Tibial nerve (tissue), 4 donors: ENCODE data around the gene RGS8. TPM values are rescaled to one million over a fixed set of nuclear protein-coding genes. Genes with fewer than 3 reads are reported as not detected.

Experiments used
- DNase-seq, 2 donors: peaks; one replicate each; pipeline ENCODE4 v3.0.0-alpha.2; 2019; ENCODE audit warnings: low spot score in 2 of 2
- H3K27ac ChIP-seq, 4 donors: fragments of 200-600 bp; sonication (generic) in 3 of 4; one replicate each; pipeline ENCODE4 v1.5.1; 2017 to 2019; ENCODE audit warnings: mild to moderate bottlenecking in 1 of 4
- H3K27me3 ChIP-seq, 2 donors: fragments of 200-600 bp; sonication (generic) in 1 of 2; one replicate each; pipeline versions ENCODE4 v1.5.1 to v1.6.0; 2017 to 2019
- H3K36me3 ChIP-seq, 3 donors: fragments of 200-600 bp; sonication (generic); one replicate each; pipeline ENCODE4 v1.5.1; 2018 to 2019
- H3K4me1 ChIP-seq, 4 donors: fragments of 200-600 bp; sonication (generic) in 3 of 4; one replicate each; pipeline ENCODE4 v1.5.1; 2017 to 2019
- H3K4me3 ChIP-seq, 4 donors: fragments of 200-600 bp; sonication (generic) in 3 of 4; one replicate each; pipeline ENCODE4 v1.5.1; 2017 to 2019; ENCODE audit warnings: mild to moderate bottlenecking in 1 of 4, moderate library complexity in 1 of 4
- H3K9me3 ChIP-seq, 4 donors: fragments of 200-600 bp; sonication (generic) in 3 of 4; one replicate each; pipeline ENCODE4 v1.5.1; 2017 to 2019
- EP300 ChIP-seq, 2 donors: sonication (generic); formaldehyde crosslinking; IDR thresholded peaks; one replicate each; pipeline ENCODE4 v1.6.1; 2017; ENCODE audit warnings: antibody characterized with exemption in 2 of 2, mild to moderate bottlenecking in 1 of 2
- POLR2A ChIP-seq, 2 donors: fragments of 450-650 bp; IDR thresholded peaks; one replicate each; pipeline ENCODE4 v1.6.1; 2017; ENCODE audit warnings: antibody characterized with exemption in 2 of 2, mild to moderate bottlenecking in 2 of 2, moderate library complexity in 2 of 2
- WGBS, 2 donors: methylation state at CpG; one replicate each; pipeline ENCODE4 v1.1.5; 2018; 5-methylcytosine and 5-hydroxymethylcytosine counted together
- total RNA-seq, 4 donors: library from RNA; depleted of rRNA; stranded (reverse); fragments of >200 nt; gene quantifications; one replicate each; pipeline ENCODE4 v1.1.0, GENCODE V29; 2016
- TF ChIP-seq, protein P1 (sequence below), 5 experiments: fragments of 200-600 bp in 3 of 5; fragments of 450-650 bp in 2 of 5; sonication (generic) in 3 of 5; IDR thresholded peaks; one replicate each; pipeline ENCODE4 v1.5.1; 2016 to 2019; ENCODE audit warnings: antibody characterized with exemption in 5 of 5, mild to moderate bottlenecking in 3 of 5, moderate library complexity in 2 of 5

Gene RGS8
- total RNA-seq, 4 donors from 2014 or later, result not detected

DNA sequence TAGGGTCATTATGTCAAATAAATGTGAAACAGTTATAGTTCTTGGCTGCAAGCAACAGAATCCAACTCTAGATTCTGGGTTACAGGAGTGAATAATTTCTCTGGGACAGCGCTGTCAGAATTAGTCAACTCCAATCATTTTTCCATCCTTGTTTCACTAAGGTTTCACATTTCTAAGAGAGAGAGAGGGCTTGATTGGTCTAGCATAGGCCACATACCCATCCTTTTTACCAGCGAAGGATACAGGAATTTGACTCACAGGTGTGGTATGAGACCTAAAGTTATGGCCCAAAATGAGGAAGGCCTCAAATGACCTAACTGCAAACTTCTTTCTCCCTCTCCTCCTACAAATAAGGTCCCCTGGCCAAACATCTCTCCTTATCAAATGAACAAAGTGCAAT is 25.5 kb upstream of the RGS8 start:
- Histone ChIP-seq H3K9me3 (no peaks in the 10 kb centered on the region), H3K4me3 (no peak overlapping the region), H3K36me3 (no peaks in the 10 kb centered on the region), H3K4me1 (peaks cover 0 to 5% (median 0%) of the 10 kb centered on the region in 4 donors), H3K27ac (no peak overlapping the region), H3K27me3 (no peaks in the 10 kb centered on the region)
- WGBS, 2 donors, result 94 to 98% methylated on average over 2 of the region's 2 CpGs
- TF ChIP-seq EP300 (IDR thresholded peaks at IDR 0.05) (no peak), POLR2A (IDR thresholded peaks at IDR 0.05) (no peak)
- TF ChIP-seq, protein P1, sequence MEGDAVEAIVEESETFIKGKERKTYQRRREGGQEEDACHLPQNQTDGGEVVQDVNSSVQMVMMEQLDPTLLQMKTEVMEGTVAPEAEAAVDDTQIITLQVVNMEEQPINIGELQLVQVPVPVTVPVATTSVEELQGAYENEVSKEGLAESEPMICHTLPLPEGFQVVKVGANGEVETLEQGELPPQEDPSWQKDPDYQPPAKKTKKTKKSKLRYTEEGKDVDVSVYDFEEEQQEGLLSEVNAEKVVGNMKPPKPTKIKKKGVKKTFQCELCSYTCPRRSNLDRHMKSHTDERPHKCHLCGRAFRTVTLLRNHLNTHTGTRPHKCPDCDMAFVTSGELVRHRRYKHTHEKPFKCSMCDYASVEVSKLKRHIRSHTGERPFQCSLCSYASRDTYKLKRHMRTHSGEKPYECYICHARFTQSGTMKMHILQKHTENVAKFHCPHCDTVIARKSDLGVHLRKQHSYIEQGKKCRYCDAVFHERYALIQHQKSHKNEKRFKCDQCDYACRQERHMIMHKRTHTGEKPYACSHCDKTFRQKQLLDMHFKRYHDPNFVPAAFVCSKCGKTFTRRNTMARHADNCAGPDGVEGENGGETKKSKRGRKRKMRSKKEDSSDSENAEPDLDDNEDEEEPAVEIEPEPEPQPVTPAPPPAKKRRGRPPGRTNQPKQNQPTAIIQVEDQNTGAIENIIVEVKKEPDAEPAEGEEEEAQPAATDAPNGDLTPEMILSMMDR (IDR thresholded peaks at IDR 0.05), result no peak
- no peak for DNase-seq

- H3K4me1 ChIP-seq, result peaks cover 0 to 5% (median 0%) of the 10 kb centered on the region in 4 donors
- H3K36me3 ChIP-seq, result no peaks in the 10 kb centered on the region
- 94 to 96% methylated on average over 1 of the region's 1 CpG for WGBS, 2 donors
- H3K27me3 ChIP-seq, result no peaks in the 10 kb centered on the region
- DNase-seq, result no peak
- no peaks in the 10 kb centered on the region for H3K9me3 ChIP-seq
- TF ChIP-seq POLR2A (IDR thresholded peaks at IDR 0.05) (no peak), EP300 (IDR thresholded peaks at IDR 0.05) (no peak)
- TF ChIP-seq, protein P1 (IDR thresholded peaks at IDR 0.05), result no peak
- no peak overlapping the region for H3K27ac ChIP-seq
- no peak overlapping the region for H3K4me3 ChIP-seq
These were observed 24.9 kb upstream of the RGS8 start for GRCh38 chr1:182709225-182709764.

DNA sequence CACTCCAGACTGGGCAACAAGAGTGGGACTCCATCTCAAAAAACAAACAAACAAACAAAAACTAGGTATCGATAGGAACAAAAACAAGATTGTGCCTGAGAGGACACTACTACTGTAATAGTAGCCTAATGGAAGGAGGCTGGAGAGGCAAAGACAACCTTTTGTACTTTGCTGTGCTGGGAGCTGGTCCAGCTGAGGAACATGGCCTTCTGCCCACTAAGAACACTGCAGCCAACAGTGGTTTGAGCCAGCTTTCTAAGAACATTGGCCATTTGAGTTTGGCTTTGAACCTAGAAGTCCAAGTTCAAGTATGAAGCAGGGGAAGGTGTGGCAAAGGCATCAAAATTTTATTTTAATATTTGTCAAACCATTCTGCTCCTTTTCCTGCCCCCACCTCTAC is 22.7 kb upstream of the RGS8 start:
- 26 to 35% methylated on average over 1 of the region's 1 CpG for WGBS, 2 donors

DNA sequence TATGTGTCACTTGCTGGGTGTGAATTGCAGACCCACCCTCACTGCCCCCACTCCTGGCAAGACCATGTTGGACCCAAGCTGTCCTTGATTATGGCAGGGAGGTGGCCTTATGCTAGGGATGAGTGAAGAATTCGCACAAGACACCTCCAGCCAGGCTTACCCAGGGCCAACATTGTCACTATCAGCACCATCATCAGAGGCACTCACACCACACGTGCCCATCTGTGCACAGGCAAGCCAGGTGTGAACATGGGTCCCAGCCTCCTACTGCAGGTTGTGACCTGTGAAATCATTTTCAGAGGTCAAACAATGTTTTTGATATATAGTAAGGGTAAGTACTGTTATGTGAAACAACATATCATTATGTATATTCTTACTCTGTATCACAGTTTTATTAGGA is 20.3 kb upstream of the RGS8 start:
- DNase-seq, result no peak
- Histone ChIP-seq H3K4me3 (no peak overlapping the region), H3K27ac (no peak overlapping the region), H3K4me1 (peaks cover 0 to 11% (median under 1%) of the 10 kb centered on the region in 4 donors), H3K36me3 (no peaks in the 10 kb centered on the region), H3K9me3 (no peaks in the 10 kb centered on the region), H3K27me3 (no peaks in the 10 kb centered on the region)
- 84 to 89% methylated on average over 2 of the region's 2 CpGs for WGBS, 2 donors
- TF ChIP-seq POLR2A (IDR thresholded peaks at IDR 0.05), result no peak
- no peak for TF ChIP-seq EP300 (IDR thresholded peaks at IDR 0.05)
- TF ChIP-seq, protein P1 (IDR thresholded peaks at IDR 0.05), result no peak

More for the DNA sequence above, 22.7 kb upstream of the RGS8 start:
- TF ChIP-seq EP300 (IDR thresholded peaks at IDR 0.05), result peak in 1 of 2 donors; percentile 66
- TF ChIP-seq, protein P1 (IDR thresholded peaks at IDR 0.05), result no peak
- Histone ChIP-seq H3K27ac (no peak overlapping the region), H3K4me3 (no peak overlapping the region), H3K36me3 (no peaks in the 10 kb centered on the region), H3K4me1 (peaks cover 0 to 5% (median 0%) of the 10 kb centered on the region in 4 donors), H3K27me3 (no peaks in the 10 kb centered on the region), H3K9me3 (no peaks in the 10 kb centered on the region)
- DNase-seq, result peak in 1 of 2 donors; percentile 52

- 56 to 62% methylated on average over 4 of the region's 4 CpGs for WGBS, 2 donors
- Histone ChIP-seq H3K9me3 (no peaks in the 10 kb centered on the region), H3K36me3 (no peaks in the 10 kb centered on the region), H3K4me3 (no peak overlapping the region), H3K27ac (no peak overlapping the region), H3K27me3 (no peaks in the 10 kb centered on the region), H3K4me1 (peaks cover 0 to 22% (median 7%) of the 10 kb centered on the region in 4 donors)
- TF ChIP-seq, protein P1 (IDR thresholded peaks at IDR 0.05), result no peak
- TF ChIP-seq POLR2A (IDR thresholded peaks at IDR 0.05) (no peak), EP300 (IDR thresholded peaks at IDR 0.05) (no peak)
- no peak for DNase-seq
These were observed 19.2 kb upstream of the RGS8 start for GRCh38 chr1:182703539-182703938.
